K562 (cell line): Measurements from ENCODE around the gene SRC. TPM values are rescaled to one million over a fixed set of nuclear protein-coding genes. Genes with fewer than 3 reads are reported as not detected.

Source experiments
- ATAC-seq: fragments of 200-7000 bp; cut with Tn5 transposase; 3 replicates; pipeline ENCODE4 v1.9.1; 2020; ENCODE audit warnings: moderate library complexity
- BruUV-seq: library from RNA; stranded (reverse); fragments of 400-500 nt; replicated peaks from 2 replicates; lab custom pipeline; 2021; lab: Mats Ljungman, UMichigan
- CTCF ChIA-PET: fragments of 300-600 bp; formaldehyde crosslinking; extraction: SDS; loops from one replicate; lab custom pipeline; 2021; ENCODE audit warnings: low intra/inter-chr PET ratio; lab: Yijun Ruan, JAX
- POLR2A ChIA-PET: fragments of 300-600, 350-650 bp; sonication (Branson Sonifier 250); formaldehyde crosslinking; extraction: SDS; loops from one replicate; lab custom pipeline; 2021; ENCODE audit warnings: antibody characterized with exemption, inconsistent platforms; lab: Yijun Ruan, JAX
- DNase-seq, 4 experiments: peaks; one replicate each; pipeline versions ENCODE4 v3.0.0 to v3.0.0-alpha.2; 2011 to 2018; ENCODE audit warnings: low spot score in 3 of 4, mixed read lengths in 3 of 4; ENCODE audit errors: extremely low read depth in 1 of 4
- FAIRE-seq: peaks from 2 replicates; lab custom pipeline; 2011; peaks lifted over from hg19 to GRCh38; lab: Jason Lieb, UNC
- H2AFZ ChIP-seq: 2 replicates; pipeline ENCODE4 v1.6.0; 2011; ENCODE audit warnings: low read depth, low read length, control low read depth, inconsistent platforms
- H3K27ac ChIP-seq: fragments of 200-600 bp; 3 replicates; pipeline ENCODE4 v1.8.0; 2011; ENCODE audit warnings: low read depth, mild to moderate bottlenecking, control low read depth, inconsistent platforms, low read length, moderate library complexity, mixed read lengths; ENCODE audit errors: extremely low read depth
- H3K27me3 ChIP-seq, 2 experiments: fragments of 300-600 bp in 1 of 2; 2 replicates in 1 of 2; 3 replicates in 1 of 2; pipeline versions ENCODE4 v1.6.0 to v1.8.0; 2011; ENCODE audit warnings: inconsistent platforms in 2 of 2, low read length in 2 of 2, mild to moderate bottlenecking in 1 of 2, mixed read lengths in 1 of 2, moderate library complexity in 1 of 2; ENCODE audit not compliant: control insufficient read depth in 2 of 2, insufficient read depth in 2 of 2
- H3K36me3 ChIP-seq: fragments of 300-600 bp; 3 replicates; pipeline ENCODE4 v1.8.0; 2011; ENCODE audit warnings: mild to moderate bottlenecking, low read length, inconsistent platforms; ENCODE audit not compliant: control insufficient read depth, insufficient read depth
- H3K4me1 ChIP-seq, 2 experiments: fragments of 200-600 bp in 1 of 2; replicated peaks in 1 of 2; 2 replicates in 1 of 2; 3 replicates in 1 of 2; pipeline versions ENCODE4 v1.5.1 to v1.8.0; 2011; ENCODE audit warnings: inconsistent platforms in 2 of 2, low read length in 2 of 2, mild to moderate bottlenecking in 1 of 2, mixed read lengths in 1 of 2, moderate library complexity in 1 of 2; ENCODE audit not compliant: control insufficient read depth in 2 of 2, insufficient read depth in 2 of 2
- H3K4me2 ChIP-seq: 2 replicates; pipeline ENCODE4 v1.6.1; 2011; ENCODE audit warnings: low read length, control low read depth, inconsistent platforms, mixed read lengths; ENCODE audit not compliant: insufficient read depth
- H3K4me3 ChIP-seq: fragments of 200-600 bp; sonication (generic), shearing (Covaris generic); 2 replicates; pipeline ENCODE4 v1.5.1; 2016; ENCODE audit warnings: control low read depth, inconsistent platforms
- H3K79me2 ChIP-seq: fragments of 200-600 bp; 3 replicates; pipeline ENCODE4 v1.8.0; 2011; ENCODE audit warnings: low read length, inconsistent platforms; ENCODE audit not compliant: control insufficient read depth, insufficient read depth
- H3K9ac ChIP-seq, 2 experiments: 2 replicates each; pipeline versions ENCODE4 v1.6.0 to v1.6.1; 2011; ENCODE audit warnings: low read depth in 2 of 2, low read length in 2 of 2, control low read depth in 1 of 2, inconsistent platforms in 1 of 2, mild to moderate bottlenecking in 1 of 2, mixed read lengths in 1 of 2; ENCODE audit not compliant: insufficient read depth in 1 of 2
- H3K9me1 ChIP-seq: one replicate; pipeline ENCODE4 v1.6.0; 2011; ENCODE audit warnings: inconsistent platforms, mild to moderate bottlenecking, low read length, moderate library complexity; ENCODE audit not compliant: control insufficient read depth, insufficient read depth
- H3K9me3 ChIP-seq: replicated peaks from 2 replicates; pipeline ENCODE4 v1.5.1; 2011; ENCODE audit warnings: low read depth, low read length, inconsistent platforms; ENCODE audit not compliant: control insufficient read depth, insufficient read depth
- H4K20me1 ChIP-seq: replicated peaks from 2 replicates; pipeline ENCODE4 v1.6.1; 2011; ENCODE audit warnings: low read length, inconsistent platforms, mixed read lengths; ENCODE audit not compliant: control insufficient read depth, insufficient read depth
- ARHGAP35 ChIP-seq: fragments of 450-650 bp; IDR thresholded peaks from 2 replicates; pipeline ENCODE4 v1.6.1; 2018; ENCODE audit not compliant: partially characterized antibody
- CEBPB ChIP-seq: fragments of 450-650 bp; IDR thresholded peaks from 2 replicates; pipeline ENCODE4 v1.6.1; 2016; ENCODE audit warnings: missing genetic modification characterization, missing compliant biosample characterization
- CEBPG ChIP-seq, 3 experiments: fragments of 200-800 bp in 1 of 3; sonication (Bioruptor generic) in 1 of 3; sonication (generic) in 1 of 3; formaldehyde crosslinking in 1 of 3; IDR thresholded peaks in 2 of 3; conservative IDR thresholded peaks in 1 of 3; 2 replicates each; pipeline versions ENCODE4 v1.6.1 to v1.8.0; 2016 to 2022; ENCODE audit warnings: missing compliant biosample characterization in 2 of 3, missing genetic modification characterization in 2 of 3, mild to moderate bottlenecking in 1 of 3, missing genetic modification reagents in 1 of 3
- FOXK1 ChIP-seq: sonication (generic); formaldehyde crosslinking; IDR thresholded peaks from 2 replicates; pipeline ENCODE4 v1.8.0; 2022; ENCODE audit warnings: missing genetic modification reagents, mild to moderate bottlenecking, borderline replicate concordance
- IFI16 ChIP-seq: fragments of 250-450 bp; sonication (Bioruptor Pico); IDR thresholded peaks from 2 replicates; pipeline ENCODE4 v2.1.2; 2022; ENCODE audit warnings: mild to moderate bottlenecking, inconsistent platforms
- NR2F6 ChIP-seq: fragments of 450-650 bp; formaldehyde crosslinking; IDR thresholded peaks from 2 replicates; pipeline ENCODE4 v1.4.0; 2020; ENCODE audit warnings: mild to moderate bottlenecking
- POU5F1 ChIP-seq: fragments of 150-350 bp; IDR thresholded peaks from 2 replicates; pipeline ENCODE4 v1.6.1; 2014; ENCODE audit warnings: borderline replicate concordance, low read length, low read depth, mild to moderate bottlenecking; ENCODE audit not compliant: partially characterized antibody
- ZFP1 ChIP-seq: fragments of 450-650 bp; formaldehyde crosslinking; IDR thresholded peaks from 2 replicates; pipeline ENCODE4 v1.4.0; 2020; ENCODE audit warnings: mild to moderate bottlenecking, mixed read lengths
- ZFX ChIP-seq: sonication (generic); formaldehyde crosslinking; IDR thresholded peaks from 2 replicates; pipeline ENCODE4 v1.8.0; 2022; ENCODE audit warnings: mild to moderate bottlenecking, missing genetic modification reagents, moderate library complexity
- ZNF384 ChIP-seq: IDR thresholded peaks from 2 replicates; pipeline ENCODE4 v1.6.1; 2012; ENCODE audit warnings: low read depth, low read length, improper control_type of control experiment
- WGBS: fragments of 100-300 bp; shearing (Covaris generic); methylation state at CpG from one replicate; pipeline ENCODE4 v1.1.6; 2016; ENCODE audit warnings: low coverage, mixed read lengths; ENCODE audit not compliant: insufficient coverage; ENCODE audit errors: missing lambda C conversion rate; 5-methylcytosine and 5-hydroxymethylcytosine counted together
- in situ Hi-C: fragments of 300-500 bp; cut with MboI; formaldehyde crosslinking; loops from 4 replicates; pipeline ENCODE4 v1.15.0; 2018; ENCODE audit warnings: inconsistent platforms, mixed read lengths
- intact Hi-C: fragments of 100-400 bp; cut with micrococcal nuclease; formaldehyde crosslinking; loops from 2 replicates; pipeline ENCODE4 v1.14.2; 2022
- polyA plus RNA-seq, 8 experiments: library from polyadenylated mRNA; depleted of rRNA in 4 of 8; stranded (reverse) in 5 of 8; unstranded in 3 of 8; fragments of >200 nt; fragmentation: Nextera tagmentation in 2 of 8; fragmentation: Illumina TruSeq in 1 of 8; extraction: Ambion mirVana in 2 of 8; extraction: Trizol in 1 of 8; gene quantifications; 2 replicates each; pipeline versions ENCODE4 v1.2.1 to v1.2.3, GENCODE V29; 2011 to 2014; ENCODE audit warnings: inconsistent platforms in 1 of 8, missing spikeins in 1 of 8
- total RNA-seq, 7 experiments: library from RNA; depleted of rRNA in 6 of 7; stranded (reverse); fragments of >200 nt in 6 of 7; fragmentation: Illumina TruSeq in 2 of 7; extraction: Trizol in 2 of 7; gene quantifications; 2 replicates each; pipeline versions ENCODE4 v1.2.1 to v1.2.3, GENCODE V29; 2011 to 2021; ENCODE audit warnings: low replicate concordance in 1 of 7
- TF ChIP-seq, protein P1 (sequence below): fragments of 450-650 bp; IDR thresholded peaks from 2 replicates; pipeline ENCODE4 v1.6.1; 2016
- TF ChIP-seq, protein P2 (sequence below), 2 experiments: fragments of 450-650 bp in 1 of 2; sonication (generic) in 1 of 2; formaldehyde crosslinking in 1 of 2; IDR thresholded peaks in 1 of 2; conservative IDR thresholded peaks in 1 of 2; 2 replicates each; pipeline versions ENCODE4 v1.6.1 to v1.8.1; 2016 to 2023; ENCODE audit warnings: mild to moderate bottlenecking in 2 of 2, moderate library complexity in 2 of 2, inconsistent platforms in 1 of 2, missing genetic modification reagents in 1 of 2
- TF ChIP-seq, protein P3 (sequence below): fragments of 250-450 bp; sonication (Bioruptor Pico); IDR thresholded peaks from 2 replicates; pipeline ENCODE4 v1.6.1; 2021; ENCODE audit warnings: mild to moderate bottlenecking

Gene SRC
- total and polyA plus RNA-seq, 9 of the 15 experiments (the other 6 are each of a cell fraction or from before 2014, with no cell fraction given) = 0.06 to 8.5 (median 3.1) TPM

DNA sequence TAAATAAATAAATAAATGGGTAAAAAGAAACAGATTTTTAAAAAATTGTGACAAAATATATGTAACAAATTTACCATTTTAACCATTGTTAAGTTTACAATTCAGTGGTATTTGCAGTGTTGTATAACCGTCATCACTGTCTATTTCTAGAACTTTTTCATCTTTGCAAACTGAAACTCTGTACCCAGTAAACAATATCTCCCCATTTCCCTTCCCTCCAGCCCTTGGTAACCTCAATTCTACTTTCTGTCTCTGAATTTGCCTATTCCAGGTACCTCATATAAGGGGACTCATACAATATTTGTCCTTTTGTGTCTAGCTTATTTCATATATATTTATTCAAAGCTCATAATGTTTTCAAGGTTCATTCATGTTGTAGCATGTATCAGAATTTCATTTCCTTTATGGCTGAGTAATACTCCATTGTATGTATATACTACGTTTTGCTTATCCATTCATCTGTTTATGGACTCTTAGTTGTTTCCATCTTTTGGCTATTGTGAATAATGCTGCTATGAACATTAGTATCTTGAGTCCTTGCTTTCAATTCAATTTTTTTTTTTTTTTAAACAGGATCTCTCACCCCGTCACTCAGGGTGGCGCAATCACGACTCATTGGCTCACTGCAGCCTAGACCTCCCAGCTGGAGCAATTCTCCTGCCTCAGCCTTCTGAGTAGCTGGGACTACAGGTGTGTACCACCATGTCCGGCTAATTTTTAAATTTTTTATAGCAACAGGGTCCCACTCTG is 47.6 kb upstream of the SRC start:
- H3K36me3 ChIP-seq = peaks cover 62% of the 10 kb centered on the region
- H2AFZ ChIP-seq = no peak overlapping the region
- in situ Hi-C loops (no loop called here), intact Hi-C loops (no loop called here)
- WGBS = 84% methylated on average over 6 of the region's 6 CpGs
- H3K9me3 ChIP-seq = no peaks in the 10 kb centered on the region
- ATAC-seq (no peak), FAIRE-seq (no peak), DNase-seq (no peak)
- POLR2A ChIA-PET = interaction anchor here (0.6 to 0.9 kb wide), 4 partner anchors 27 to 1243 kb away, joined by 3 read pairs; no protein-coding TSS in a partner anchor
- no peaks in the 10 kb centered on the region for H4K20me1 ChIP-seq
- no peak overlapping the region for H3K4me3 ChIP-seq
- H3K4me2 ChIP-seq = no peak overlapping the region
- H3K27me3 ChIP-seq = no peaks in the 10 kb centered on the region
- H3K27ac ChIP-seq = no peak overlapping the region
- CTCF ChIA-PET = interaction anchor here (0.6 kb wide), 1 partner anchor 70 kb away, joined by 4 read pairs; no protein-coding TSS in a partner anchor
- no peaks in the 10 kb centered on the region for H3K9me1 ChIP-seq
- H3K79me2 ChIP-seq = peaks cover 64% of the 10 kb centered on the region
- H3K4me1 ChIP-seq = peaks cover 8 to 24% of the 10 kb centered on the region in 2 experiments; a peak in 3 of 5 replicates
- TF ChIP-seq POU5F1 (no peak), IFI16 (no peak), CEBPG (CRISPR knock-in tag; IDR thresholded peaks at IDR 0.05) (0 out of 2 replicates have a peak, but pooled peaks have one; percentile 21), CEBPG (tag; conservative IDR thresholded peaks at IDR 0.05 in 1 of 2, IDR thresholded peaks at IDR 0.05 in 1 of 2) (no peak; a peak in 1 of 4 replicates), ZNF384 (peak; percentile 58), NR2F6 (CRISPR knock-in tag) (no peak), ARHGAP35 (no peak), ZFP1 (CRISPR knock-in tag) (no peak), ZFX (CRISPR knock-in tag) (no peak), CEBPB (tag) (peak; percentile 80), FOXK1 (CRISPR knock-in tag) (no peak)
- TF ChIP-seq, protein P1, sequence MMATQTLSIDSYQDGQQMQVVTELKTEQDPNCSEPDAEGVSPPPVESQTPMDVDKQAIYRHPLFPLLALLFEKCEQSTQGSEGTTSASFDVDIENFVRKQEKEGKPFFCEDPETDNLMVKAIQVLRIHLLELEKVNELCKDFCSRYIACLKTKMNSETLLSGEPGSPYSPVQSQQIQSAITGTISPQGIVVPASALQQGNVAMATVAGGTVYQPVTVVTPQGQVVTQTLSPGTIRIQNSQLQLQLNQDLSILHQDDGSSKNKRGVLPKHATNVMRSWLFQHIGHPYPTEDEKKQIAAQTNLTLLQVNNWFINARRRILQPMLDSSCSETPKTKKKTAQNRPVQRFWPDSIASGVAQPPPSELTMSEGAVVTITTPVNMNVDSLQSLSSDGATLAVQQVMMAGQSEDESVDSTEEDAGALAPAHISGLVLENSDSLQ = peak; percentile 41; the same call in 1 of the 2 replicates
- TF ChIP-seq, protein P2, sequence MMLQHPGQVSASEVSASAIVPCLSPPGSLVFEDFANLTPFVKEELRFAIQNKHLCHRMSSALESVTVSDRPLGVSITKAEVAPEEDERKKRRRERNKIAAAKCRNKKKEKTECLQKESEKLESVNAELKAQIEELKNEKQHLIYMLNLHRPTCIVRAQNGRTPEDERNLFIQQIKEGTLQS (IDR thresholded peaks at IDR 0.05) = peak; percentile 40
- TF ChIP-seq, protein P2 (CRISPR knock-in tag; conservative IDR thresholded peaks at IDR 0.05) = no peak
- TF ChIP-seq, protein P3, sequence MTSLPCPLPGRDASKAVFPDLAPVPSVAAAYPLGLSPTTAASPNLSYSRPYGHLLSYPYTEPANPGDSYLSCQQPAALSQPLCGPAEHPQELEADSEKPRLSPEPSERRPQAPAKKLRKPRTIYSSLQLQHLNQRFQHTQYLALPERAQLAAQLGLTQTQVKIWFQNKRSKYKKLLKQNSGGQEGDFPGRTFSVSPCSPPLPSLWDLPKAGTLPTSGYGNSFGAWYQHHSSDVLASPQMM (CRISPR knock-in tag) = no peak
- H3K9ac ChIP-seq = no peak overlapping the region
- no TSS peak for BruUV-seq
